C4-2B (cell line): ENCODE measurements around the gene QDPR.

Experiments
- CTCF ChIP-seq: fragments of 450-650 bp; conservative IDR thresholded peaks from 2 replicates; pipeline ENCODE4 v1.5.1; 2017; ENCODE audit warnings: mild to moderate bottlenecking
- ZFX ChIP-seq: fragments of 450-650 bp; IDR thresholded peaks from 2 replicates; pipeline ENCODE4 v1.6.1; 2017

GRCh38 chr4:17504081-17504480, 7.8 kb downstream of the QDPR start:
- TF ChIP-seq ZFX (no peak), CTCF (no peak)
